Measurements from ENCODE around the gene AKAP10. TPM values are rescaled to one million over a fixed set of nuclear protein-coding genes. Genes with fewer than 3 reads are reported as not detected.

The AKAP10 gene
- total and polyA plus RNA-seq, 10 of the 15 experiments (the other 5 are each of a cell fraction or from before 2014, with no cell fraction given): 4.3 to 23.7 (median 14.7) TPM

DNA sequence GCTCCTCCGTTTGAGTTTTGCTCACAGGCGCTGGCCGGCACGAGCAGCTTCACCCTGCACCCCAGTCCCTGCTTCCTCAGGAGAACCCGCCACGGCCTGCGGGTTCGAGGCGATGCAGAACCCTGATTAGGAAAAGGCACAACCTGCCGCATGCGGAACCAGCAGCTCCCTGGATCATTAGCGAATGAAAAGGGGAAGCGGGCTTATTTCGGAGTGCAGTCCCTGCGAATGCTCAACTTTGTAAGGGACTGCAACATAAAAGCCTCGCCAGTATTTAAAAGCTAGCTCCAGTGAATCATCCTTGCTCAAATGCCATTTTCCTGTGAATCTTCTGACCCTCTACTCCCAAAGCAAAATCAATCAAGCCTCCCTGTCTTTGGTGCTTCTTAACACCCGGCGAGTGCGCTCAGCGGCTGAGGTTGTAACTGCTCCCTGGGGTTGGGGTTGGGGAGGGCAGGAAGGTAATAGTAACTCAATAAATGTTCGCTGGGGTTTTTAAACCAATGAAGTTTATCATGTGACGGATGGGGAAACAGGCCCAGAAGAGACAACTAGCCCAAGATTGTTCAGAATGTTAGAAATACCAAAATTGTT, 678 bp upstream of the AKAP10 start (continued):
- TF ChIP-seq, protein P1, sequence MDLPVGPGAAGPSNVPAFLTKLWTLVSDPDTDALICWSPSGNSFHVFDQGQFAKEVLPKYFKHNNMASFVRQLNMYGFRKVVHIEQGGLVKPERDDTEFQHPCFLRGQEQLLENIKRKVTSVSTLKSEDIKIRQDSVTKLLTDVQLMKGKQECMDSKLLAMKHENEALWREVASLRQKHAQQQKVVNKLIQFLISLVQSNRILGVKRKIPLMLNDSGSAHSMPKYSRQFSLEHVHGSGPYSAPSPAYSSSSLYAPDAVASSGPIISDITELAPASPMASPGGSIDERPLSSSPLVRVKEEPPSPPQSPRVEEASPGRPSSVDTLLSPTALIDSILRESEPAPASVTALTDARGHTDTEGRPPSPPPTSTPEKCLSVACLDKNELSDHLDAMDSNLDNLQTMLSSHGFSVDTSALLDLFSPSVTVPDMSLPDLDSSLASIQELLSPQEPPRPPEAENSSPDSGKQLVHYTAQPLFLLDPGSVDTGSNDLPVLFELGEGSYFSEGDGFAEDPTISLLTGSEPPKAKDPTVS (IDR thresholded peaks at IDR 0.05; ENCODE audit: low read depth, low read length): no peak
- no peak for TF ChIP-seq SP1 (IDR thresholded peaks at IDR 0.05; ENCODE audit: low read depth, low read length)
- no peak for TF ChIP-seq KAT2A (conservative IDR thresholded peaks at IDR 0.05; ENCODE audit: control insufficient read depth, low read depth, low read length)
- 0 out of 2 replicates have a peak, but pooled peaks have one; percentile 4 for TF ChIP-seq IKZF1 (conservative IDR thresholded peaks at IDR 0.05)
- no peak for TF ChIP-seq NRF1 (conservative IDR thresholded peaks at IDR 0.05; ENCODE audit: low read depth, low read length)
- peak; percentile 62; the same call in 1 of the 2 replicates for TF ChIP-seq ZNF217 (IDR thresholded peaks at IDR 0.05)
- no peak for TF ChIP-seq FOXK2 (IDR thresholded peaks at IDR 0.05)
- TF ChIP-seq NKRF (conservative IDR thresholded peaks at IDR 0.05): peak; percentile 52; the same call in 1 of the 2 replicates
- TF ChIP-seq LARP7 (IDR thresholded peaks at IDR 0.05): 0 out of 2 replicates have a peak, but pooled peaks have one; percentile 8
- no peak for TF ChIP-seq SIX5 (IDR thresholded peaks at IDR 0.05; ENCODE audit: low read depth, low read length, severe bottlenecking)
- no peak for TF ChIP-seq CHD4 (IDR thresholded peaks at IDR 0.05)
- TF ChIP-seq USF2 (IDR thresholded peaks at IDR 0.05; ENCODE audit: borderline replicate concordance, low read depth, low read length): no peak
- no peak for TF ChIP-seq KLF5 (IDR thresholded peaks at IDR 0.05; ENCODE audit: partially characterized antibody)
